OCI-LY3 (cell line): ENCODE results near the gene APOBEC3G.

Experiments used
- EZH2phosphoT487 ChIP-seq: fragments of 200-600 bp; shearing (Covaris generic); IDR thresholded peaks from 2 replicates; pipeline ENCODE4 v1.6.1; 2018; ENCODE audit warnings: antibody characterized with exemption, mixed run types, low read depth
- TF ChIP-seq, protein P1 (sequence below): fragments of 200-600, 300-600 bp; sonication (generic); IDR thresholded peaks from 2 replicates; pipeline ENCODE4 v1.5.1; 2014; ENCODE audit warnings: antibody characterized with exemption, low read length, low read depth

DNA sequence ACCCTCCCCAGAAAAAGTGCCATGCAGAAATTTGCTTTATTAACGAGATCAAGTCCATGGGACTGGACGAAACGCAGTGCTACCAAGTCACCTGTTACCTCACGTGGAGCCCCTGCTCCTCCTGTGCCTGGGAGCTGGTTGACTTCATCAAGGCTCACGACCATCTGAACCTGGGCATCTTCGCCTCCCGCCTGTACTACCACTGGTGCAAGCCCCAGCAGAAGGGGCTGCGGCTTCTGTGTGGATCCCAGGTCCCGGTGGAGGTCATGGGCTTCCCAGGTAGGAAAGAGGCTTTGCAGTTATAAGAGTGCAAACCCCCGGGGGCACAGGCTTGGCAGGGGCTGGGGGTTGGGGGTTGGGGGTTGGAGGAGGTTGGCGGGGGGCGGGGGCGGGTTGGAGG is 24.2 kb downstream of the APOBEC3G start:
- TF ChIP-seq, protein P1, sequence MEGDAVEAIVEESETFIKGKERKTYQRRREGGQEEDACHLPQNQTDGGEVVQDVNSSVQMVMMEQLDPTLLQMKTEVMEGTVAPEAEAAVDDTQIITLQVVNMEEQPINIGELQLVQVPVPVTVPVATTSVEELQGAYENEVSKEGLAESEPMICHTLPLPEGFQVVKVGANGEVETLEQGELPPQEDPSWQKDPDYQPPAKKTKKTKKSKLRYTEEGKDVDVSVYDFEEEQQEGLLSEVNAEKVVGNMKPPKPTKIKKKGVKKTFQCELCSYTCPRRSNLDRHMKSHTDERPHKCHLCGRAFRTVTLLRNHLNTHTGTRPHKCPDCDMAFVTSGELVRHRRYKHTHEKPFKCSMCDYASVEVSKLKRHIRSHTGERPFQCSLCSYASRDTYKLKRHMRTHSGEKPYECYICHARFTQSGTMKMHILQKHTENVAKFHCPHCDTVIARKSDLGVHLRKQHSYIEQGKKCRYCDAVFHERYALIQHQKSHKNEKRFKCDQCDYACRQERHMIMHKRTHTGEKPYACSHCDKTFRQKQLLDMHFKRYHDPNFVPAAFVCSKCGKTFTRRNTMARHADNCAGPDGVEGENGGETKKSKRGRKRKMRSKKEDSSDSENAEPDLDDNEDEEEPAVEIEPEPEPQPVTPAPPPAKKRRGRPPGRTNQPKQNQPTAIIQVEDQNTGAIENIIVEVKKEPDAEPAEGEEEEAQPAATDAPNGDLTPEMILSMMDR = no peak
- TF ChIP-seq EZH2phosphoT487 = no peak
